K562 (cell line): ENCODE results near the gene PDE6H. TPM values are rescaled to one million over a fixed set of nuclear protein-coding genes. Genes with fewer than 3 reads are reported as not detected.

Experiments used
- C11orf30 ChIP-seq: fragments of 450-650 bp; IDR thresholded peaks from 2 replicates; pipeline ENCODE4 v1.6.1; 2016; ENCODE audit warnings: low read depth, mild to moderate bottlenecking
- CREM ChIP-seq: IDR thresholded peaks from 2 replicates; pipeline ENCODE4 v1.6.1; 2014; ENCODE audit warnings: antibody characterized with exemption, low read depth
- CUX1 ChIP-seq: fragments of 200-800 bp; sonication (Bioruptor generic); IDR thresholded peaks from 2 replicates; pipeline ENCODE4 v1.6.1; 2016; ENCODE audit warnings: missing genetic modification characterization, missing compliant biosample characterization
- EHMT2 ChIP-seq: fragments of 450-650 bp; IDR thresholded peaks from 2 replicates; pipeline ENCODE4 v1.6.1; 2018; ENCODE audit warnings: antibody characterized with exemption
- ETV1 ChIP-seq: fragments of 450-650 bp; conservative IDR thresholded peaks from 2 replicates; pipeline ENCODE4 v1.6.1; 2016; ENCODE audit warnings: missing genetic modification characterization, control low read depth, low read depth, missing compliant biosample characterization
- ETV6 ChIP-seq, 3 experiments: fragments of 150-350 bp in 1 of 3; sonication (generic) in 1 of 3; formaldehyde crosslinking in 1 of 3; IDR thresholded peaks; 2 replicates each; pipeline versions ENCODE4 v1.6.1 to v1.8.0; 2014 to 2022; ENCODE audit warnings: borderline replicate concordance in 2 of 3, low read depth in 2 of 3, antibody characterized with exemption in 1 of 3, low read length in 1 of 3, mild to moderate bottlenecking in 1 of 3, missing genetic modification reagents in 1 of 3
- GABPB1 ChIP-seq: sonication (generic); formaldehyde crosslinking; IDR thresholded peaks from 2 replicates; pipeline ENCODE4 v1.8.0; 2022; ENCODE audit warnings: mild to moderate bottlenecking, missing genetic modification reagents
- GTF2A2 ChIP-seq: IDR thresholded peaks from 2 replicates; pipeline ENCODE4 v1.6.1; 2016; ENCODE audit warnings: mild to moderate bottlenecking, missing genetic modification characterization, missing compliant biosample characterization
- GTF2E2 ChIP-seq: fragments of 200-800 bp; sonication (Bioruptor generic); IDR thresholded peaks from 2 replicates; pipeline ENCODE4 v1.6.1; 2016; ENCODE audit warnings: missing genetic modification characterization, missing compliant biosample characterization
- HMGN3 ChIP-seq: IDR thresholded peaks from 2 replicates; pipeline ENCODE4 v1.6.1; 2011; ENCODE audit warnings: borderline replicate concordance, low read depth, mild to moderate bottlenecking, mixed read lengths, low read length; ENCODE audit not compliant: insufficient read length; ENCODE audit errors: extremely low read depth
- KAT2B ChIP-seq: IDR thresholded peaks from one replicate; pipeline ENCODE4 v1.6.1; 2012; ENCODE audit warnings: low read depth, mild to moderate bottlenecking, control low read depth, inconsistent platforms, low read length, moderate library complexity
- KDM2B ChIP-seq: fragments of 250-450 bp; sonication (Bioruptor Pico); IDR thresholded peaks from 2 replicates; pipeline ENCODE4 v1.8.0; 2021; ENCODE audit warnings: mild to moderate bottlenecking, moderate library complexity
- L3MBTL2 ChIP-seq: fragments of 450-650 bp; IDR thresholded peaks from 2 replicates; pipeline ENCODE4 v1.6.1; 2016; ENCODE audit warnings: mild to moderate bottlenecking, moderate library complexity
- MEIS2 ChIP-seq: fragments of 450-650 bp; IDR thresholded peaks from 2 replicates; pipeline ENCODE4 v1.6.1; 2014; ENCODE audit warnings: mild to moderate bottlenecking; ENCODE audit not compliant: partially characterized antibody
- RBM17 ChIP-seq: fragments of 200-400 bp; formaldehyde crosslinking; IDR thresholded peaks from 2 replicates; pipeline ENCODE4 v1.6.1; 2017; ENCODE audit warnings: low read depth, mild to moderate bottlenecking, low read length, borderline replicate concordance
- RNF2 ChIP-seq: sonication (generic); IDR thresholded peaks from 2 replicates; pipeline ENCODE4 v1.6.1; 2016
- SMARCE1 ChIP-seq: fragments of 450-650 bp; IDR thresholded peaks from 2 replicates; pipeline ENCODE4 v1.7.1; 2016; ENCODE audit warnings: mild to moderate bottlenecking
- STAT5A ChIP-seq: IDR thresholded peaks from 2 replicates; pipeline ENCODE4 v1.6.1; 2012; ENCODE audit warnings: low read length, inconsistent platforms, borderline replicate concordance
- TAF7 ChIP-seq: fragments of 450-650 bp; IDR thresholded peaks from 2 replicates; pipeline ENCODE4 v1.6.1; 2016; ENCODE audit warnings: missing genetic modification characterization, missing compliant biosample characterization
- TBP ChIP-seq: optimal IDR thresholded peaks from 2 replicates; pipeline ENCODE3; 2011; ENCODE audit warnings: low read depth, low read length, improper control_type of control experiment
- TEAD2 ChIP-seq: fragments of 450-650 bp; IDR thresholded peaks from 2 replicates; pipeline ENCODE4 v1.6.1; 2016; ENCODE audit warnings: missing genetic modification characterization, control low read depth, missing compliant biosample characterization
- WHSC1 ChIP-seq: IDR thresholded peaks from one replicate; pipeline ENCODE4 v1.6.1; 2012; ENCODE audit warnings: low read length, control low read depth, inconsistent platforms
- ZBTB8A ChIP-seq: fragments of 450-650 bp; IDR thresholded peaks from 2 replicates; pipeline ENCODE4 v1.6.1; 2018; ENCODE audit warnings: mild to moderate bottlenecking, moderate library complexity; ENCODE audit not compliant: partially characterized antibody
- ZNF174 ChIP-seq: fragments of 250-450 bp; sonication (Bioruptor Pico); IDR thresholded peaks from 2 replicates; pipeline ENCODE4 v1.4.0; 2020; ENCODE audit warnings: mild to moderate bottlenecking
- ZNF586 ChIP-seq: fragments of 450-650 bp; formaldehyde crosslinking; conservative IDR thresholded peaks from 2 replicates; pipeline ENCODE4 v1.4.0; 2020; ENCODE audit warnings: mild to moderate bottlenecking, moderate library complexity
- ZNF764 ChIP-seq: fragments of 250-450 bp; sonication (Bioruptor Pico); IDR thresholded peaks from 2 replicates; pipeline ENCODE4 v1.4.0; 2020; ENCODE audit warnings: low read depth, mild to moderate bottlenecking, moderate library complexity
- ZSCAN32 ChIP-seq: fragments of 450-650 bp; formaldehyde crosslinking; IDR thresholded peaks from 2 replicates; pipeline ENCODE4 v1.4.0; 2020; ENCODE audit warnings: mild to moderate bottlenecking, moderate library complexity
- polyA plus RNA-seq, 8 experiments: library from polyadenylated mRNA; depleted of rRNA in 4 of 8; stranded (reverse) in 5 of 8; unstranded in 3 of 8; fragments of >200 nt; fragmentation: Nextera tagmentation in 2 of 8; fragmentation: Illumina TruSeq in 1 of 8; extraction: Ambion mirVana in 2 of 8; extraction: Trizol in 1 of 8; gene quantifications; 2 replicates each; pipeline versions ENCODE4 v1.2.1 to v1.2.3, GENCODE V29; 2011 to 2014; ENCODE audit warnings: inconsistent platforms in 1 of 8, missing spikeins in 1 of 8
- total RNA-seq, 7 experiments: library from RNA; depleted of rRNA in 6 of 7; stranded (reverse); fragments of >200 nt in 6 of 7; fragmentation: Illumina TruSeq in 2 of 7; extraction: Trizol in 2 of 7; gene quantifications; 2 replicates each; pipeline versions ENCODE4 v1.2.1 to v1.2.3, GENCODE V29; 2011 to 2021; ENCODE audit warnings: low replicate concordance in 1 of 7

Gene PDE6H
- total and polyA plus RNA-seq, 9 of the 15 experiments (the other 6 are each of a cell fraction or from before 2014, with no cell fraction given), result 0.15 TPM; not detected in 8

GRCh38 chr12:14961466-14962152 lies 11.2 kb upstream of the PDE6H start, which contains the start of gene ARHGDIB (continued):
- TF ChIP-seq CUX1, result 0 out of 2 replicates have a peak, but pooled peaks have one; percentile 37
- peak; percentile 44 for TF ChIP-seq MEIS2
- TF ChIP-seq GABPB1 (CRISPR knock-in tag), result no peak
- no peak for TF ChIP-seq ZNF586 (CRISPR knock-in tag)
- TF ChIP-seq KDM2B (CRISPR knock-in tag), result no peak
- TF ChIP-seq SMARCE1, result no peak
- TF ChIP-seq ZNF764 (CRISPR knock-in tag), result no peak
- TF ChIP-seq ZBTB8A, result no peak
- TF ChIP-seq HMGN3, result no peak
- TF ChIP-seq KAT2B, result no peak
- no peak for TF ChIP-seq ZNF174 (CRISPR knock-in tag)
- no peak for TF ChIP-seq RBM17
- TF ChIP-seq GTF2E2 (tag), result peak; percentile 56; the same call in 1 of the 2 replicates
- TF ChIP-seq TAF7 (tag), result no peak
- TF ChIP-seq WHSC1, result no peak
- 0 out of 2 replicates have a peak, but pooled peaks have one; percentile 38 for TF ChIP-seq ETV1
- no peak for TF ChIP-seq ZSCAN32 (CRISPR knock-in tag)
- no peak for TF ChIP-seq TEAD2 (tag)
- no peak for TF ChIP-seq STAT5A
- peak; percentile 34 for TF ChIP-seq TBP
- no peak for TF ChIP-seq GTF2A2 (tag)
- no peak for TF ChIP-seq C11orf30
- peak; percentile 45; the same call in 1 of the 2 replicates for TF ChIP-seq L3MBTL2
- peak; percentile 46 to 76; a peak in 3 of 4 replicates for TF ChIP-seq ETV6 (IDR thresholded peaks at IDR 0.05; ENCODE audit: borderline replicate concordance in 1 of 2, low read depth in 2 of 2, low read length in 1 of 2)
- no peak for TF ChIP-seq ETV6 (CRISPR knock-in tag; IDR thresholded peaks at IDR 0.05; ENCODE audit: borderline replicate concordance)
- TF ChIP-seq RNF2, result 0 out of 2 replicates have a peak, but pooled peaks have one; percentile 43
- TF ChIP-seq CREM, result peak; percentile 73
- no peak for TF ChIP-seq EHMT2
